Right lobe of liver (tissue), 6 donors: ENCODE results near the gene ST7L. TPM values are rescaled to one million over a fixed set of nuclear protein-coding genes. Genes with fewer than 3 reads are reported as not detected.
"Not testable (repeated sequence)": the region's sequence is repeated elsewhere in the genome, so short reads cannot be mapped to it uniquely, and the experiment has no call there.

Experiments used
- ATAC-seq, 4 donors: fragments of 200-7000 bp; cut with Tn5 transposase; one replicate each; pipeline ENCODE4 v1.9.1; 2020; ENCODE audit warnings: mild to moderate bottlenecking in 4 of 4, moderate library complexity in 4 of 4
- DNase-seq, 3 donors: peaks; one replicate each; pipeline ENCODE4 v3.0.0-alpha.2; 2020
- H3K27ac ChIP-seq, 3 donors: fragments of 200-600 bp; one replicate each; pipeline ENCODE4 v1.8.0; 2022
- H3K27me3 ChIP-seq, 2 donors: fragments of 200-600 bp; one replicate each; pipeline ENCODE4 v1.8.0; 2022
- H3K36me3 ChIP-seq, 4 donors: fragments of 200-600 bp; sonication (generic) in 1 of 4; one replicate each; pipeline versions ENCODE4 v1.5.1 to v1.8.0; 2017 to 2022; ENCODE audit warnings: control low read depth in 1 of 4
- H3K4me1 ChIP-seq, 4 donors: fragments of 200-600 bp; sonication (generic) in 1 of 4; one replicate each; pipeline versions ENCODE4 v1.5.1 to v1.8.0; 2017 to 2022; ENCODE audit warnings: control low read depth in 1 of 4
- H3K4me3 ChIP-seq, 3 donors: fragments of 200-600 bp; one replicate each; pipeline ENCODE4 v1.8.0; 2022
- H3K9me3 ChIP-seq, 4 donors: fragments of 200-600 bp; sonication (generic) in 1 of 4; one replicate each; pipeline versions ENCODE4 v1.5.1 to v1.8.0; 2017 to 2022; ENCODE audit warnings: control low read depth in 1 of 4
- CTCF ChIP-seq, 4 donors: fragments of 200-600 bp in 3 of 4; fragments of 450-650 bp in 1 of 4; IDR thresholded peaks; one replicate each; pipeline versions ENCODE4 v1.5.1 to v1.8.0; 2016 to 2022; ENCODE audit warnings: antibody characterized with exemption in 4 of 4, mild to moderate bottlenecking in 2 of 4
- POLR2A ChIP-seq: fragments of 450-650 bp; IDR thresholded peaks from one replicate; pipeline ENCODE4 v1.6.1; 2017; ENCODE audit warnings: antibody characterized with exemption, mild to moderate bottlenecking
- WGBS: methylation state at CpG from one replicate; pipeline ENCODE4 v1.1.6; 2018; ENCODE audit warnings: low coverage, low lambda C conversion rate; ENCODE audit not compliant: insufficient coverage; ENCODE audit errors: missing lambda C conversion rate; 5-methylcytosine and 5-hydroxymethylcytosine counted together
- intact Hi-C, 2 donors: fragments of 100-400 bp; cut with DNase I; formaldehyde crosslinking; loops; one replicate each; pipeline versions ENCODE4 v1.11.2 to v1.14.1; 2022
- total RNA-seq, 6 experiments: library from RNA; depleted of rRNA in 2 of 6; stranded (reverse); fragments of >200 nt in 2 of 6; fragmentation: NEBNext Ultra II Directional in 3 of 6; extraction: Animal tissue kit (Norgen Biotek cat#: 25700) in 3 of 6; gene quantifications; one replicate each; pipeline versions ENCODE4 v1.1.0 to v1.2.4, GENCODE V29; 2016 to 2023
- donor health status: DM: no; HTN: yes; CAD: no.
- donor health status: DM: no; HTN: no; CAD: no.
- donor health status: DM: no; HTN: no; CAD: no.
- donor health status: DM: no; HTN: yes; CAD: no.
- donor health status: DM: no; HTN: yes; CAD: no.

The ST7L gene
- total RNA-seq, 6 experiments from 2014 or later = 7.4 to 12.7 (median 8.6) TPM

GRCh38 chr1:112496290-112496689, 122.7 kb downstream of the ST7L start:
- intact Hi-C loops = no loop called here
- Histone ChIP-seq H3K27ac (no peak overlapping the region), H3K4me3 (no peak overlapping the region), H3K27me3 (peaks cover 0 to 8% of the 10 kb centered on the region in 2 donors), H3K4me1 (no peaks in the 10 kb centered on the region), H3K9me3 (no peaks in the 10 kb centered on the region), H3K36me3 (no peaks in the 10 kb centered on the region)
- 65% methylated on average over 3 of the region's 5 CpGs for WGBS
- TF ChIP-seq CTCF (IDR thresholded peaks at IDR 0.05) (no peak), POLR2A (no peak)
- ATAC-seq (no peak), DNase-seq (no peak)

GRCh38 chr1:112493351-112493750, 125.6 kb downstream of the ST7L start:
- no peak for TF ChIP-seq POLR2A
- TF ChIP-seq CTCF (IDR thresholded peaks at IDR 0.05) = no peak
- no peaks in the 10 kb centered on the region for H3K4me1 ChIP-seq
- ATAC-seq (no peak), DNase-seq (no peak)
- intact Hi-C loops = no loop called here
- 43% methylated on average over 4 of the region's 6 CpGs for WGBS
- H3K27ac ChIP-seq = no peak overlapping the region
- H3K9me3 ChIP-seq = no peaks in the 10 kb centered on the region
- no peaks in the 10 kb centered on the region for H3K27me3 ChIP-seq
- H3K36me3 ChIP-seq = no peaks in the 10 kb centered on the region
- no peak overlapping the region for H3K4me3 ChIP-seq

GRCh38 chr1:112492076-112492475, 126.9 kb downstream of the ST7L start:
- H3K9me3 ChIP-seq = no peaks in the 10 kb centered on the region

GRCh38 chr1:112488141-112488540, 130.8 kb downstream of the ST7L start:
- intact Hi-C loops = no loop called here
- H3K36me3 ChIP-seq = no peaks in the 10 kb centered on the region
- TF ChIP-seq POLR2A (no peak), CTCF (IDR thresholded peaks at IDR 0.05) (no peak)
- no peak overlapping the region for H3K27ac ChIP-seq
- no peaks in the 10 kb centered on the region for H3K27me3 ChIP-seq
- no peak for ATAC-seq
- 82% methylated on average over 3 of the region's 5 CpGs for WGBS
- H3K4me1 ChIP-seq = no peaks in the 10 kb centered on the region
- no peaks in the 10 kb centered on the region for H3K9me3 ChIP-seq
- no peak overlapping the region for H3K4me3 ChIP-seq
- no peak for DNase-seq

More at GRCh38 chr1:112492076-112492475, 126.9 kb downstream of the ST7L start:
- no peaks in the 10 kb centered on the region for H3K27me3 ChIP-seq
- no peak overlapping the region for H3K27ac ChIP-seq
- no peaks in the 10 kb centered on the region for H3K36me3 ChIP-seq
- TF ChIP-seq POLR2A (no peak), CTCF (IDR thresholded peaks at IDR 0.05) (no peak)
- DNase-seq (no peak), ATAC-seq (no peak)
- H3K4me3 ChIP-seq = no peak overlapping the region
- intact Hi-C loops = no loop called here
- WGBS = 92% methylated on average over 1 of the region's 1 CpG
- no peaks in the 10 kb centered on the region for H3K4me1 ChIP-seq

- WGBS = 78% methylated on average over 4 of the region's 6 CpGs
- DNase-seq, intact Hi-C loops, H3K4me1 ChIP-seq, H3K36me3 ChIP-seq, H3K27me3 ChIP-seq, H3K9me3 ChIP-seq, ATAC-seq, H3K27ac ChIP-seq, H3K4me3 ChIP-seq: not testable (repeated sequence)
Observed at GRCh38 chr1:112487686-112488085, 131.3 kb downstream of the ST7L start.

- H3K36me3 ChIP-seq, H3K4me3 ChIP-seq, H3K9me3 ChIP-seq, H3K4me1 ChIP-seq, ATAC-seq, DNase-seq, H3K27me3 ChIP-seq, intact Hi-C loops, H3K27ac ChIP-seq: not testable (repeated sequence)
- WGBS = 100% methylated on average over 1 of the region's 1 CpG
Observed at GRCh38 chr1:112486063-112486462, 132.9 kb downstream of the ST7L start.
